ENCODE measurements around the gene NXNL1. TPM values are rescaled to one million over a fixed set of nuclear protein-coding genes. Genes with fewer than 3 reads are reported as not detected.

The NXNL1 gene
- total RNA-seq, 4 donors from 2014 or later: not detected

- 6% methylated on average over 12 of the region's 25 CpGs; no CpG with 5 or more reads in 1 of the 2 donors for WGBS, 2 donors (ENCODE audit: low coverage in 1 of 2)
- intact Hi-C loops (cut with DNase I; ENCODE audit: low total_unique reads) (no loop called here), in situ Hi-C loops (cut with MboI; ENCODE audit: low pct_ligation_motif_present in 1 of 4, low pct_unique_long_range_greater_than_20kb in 1 of 4, low sequenced_read_pairs in 3 of 4) (no loop called here)
- H3K9me3 ChIP-seq: no peaks in the 10 kb centered on the region
- peak overlapping the region; percentile 68 to 83 (median 76) for H3K27ac ChIP-seq
- H3K36me3 ChIP-seq: no peaks in the 10 kb centered on the region
- TF ChIP-seq CTCF (IDR thresholded peaks at IDR 0.05) (peak in 1 of 5 experiments; percentile 9), EP300 (IDR thresholded peaks at IDR 0.05; ENCODE audit: low read depth) (no peak)
- peak overlapping the region; percentile 67 to 88 (median 82) for H3K4me3 ChIP-seq
- peaks cover 0 to 15% (median 11%) of the 10 kb centered on the region in 4 donors for H3K4me1 ChIP-seq
- no peaks in the 10 kb centered on the region for H3K27me3 ChIP-seq
- peak; percentile 51 for DNase-seq
These were observed 40.2 kb downstream of the NXNL1 start for GRCh38 chr19:17420475-17420924.

- intact Hi-C loops (cut with DNase I; ENCODE audit: low total_unique reads) (no loop called here), in situ Hi-C loops (cut with MboI; ENCODE audit: low pct_ligation_motif_present in 1 of 4, low pct_unique_long_range_greater_than_20kb in 1 of 4, low sequenced_read_pairs in 3 of 4) (no loop called here)
- H3K27me3 ChIP-seq: no peaks in the 10 kb centered on the region
- H3K9me3 ChIP-seq: no peaks in the 10 kb centered on the region
- WGBS, 2 donors (ENCODE audit: low coverage in 1 of 2): 0% methylated on average over 54 of the region's 85 CpGs; no CpG with 5 or more reads in 1 of the 2 donors
- H3K27ac ChIP-seq: peak within 1 kb of the TSS; percentile 68 to 92 (median 82)
- DNase-seq: peak; percentile 97
- peak within 1 kb of the TSS; percentile 67 to 88 (median 82) for H3K4me3 ChIP-seq
- H3K36me3 ChIP-seq: no peaks in the 10 kb centered on the region
- TF ChIP-seq POLR2A (IDR thresholded peaks at IDR 0.05) (no peak), POLR2AphosphoS5 (IDR thresholded peaks at IDR 0.05) (peak; percentile 61 to 70 (median 68))
- peaks cover 0 to 12% (median 11%) of the 10 kb centered on the region in 4 donors for H3K4me1 ChIP-seq
These were observed 40.9 kb downstream of the NXNL1 start, which contains the start of gene MVB12A for GRCh38 chr19:17419621-17420474. MVB12A (plus strand) TSS chr19:17420047; CDS start chr19:17420136, 89 bp downstream.

- TF ChIP-seq CTCF (IDR thresholded peaks at IDR 0.05): no peak
- no peak for TF ChIP-seq EP300 (IDR thresholded peaks at IDR 0.05; ENCODE audit: low read depth)
- TF ChIP-seq POLR2A (IDR thresholded peaks at IDR 0.05): no peak
- no peak for TF ChIP-seq POLR2AphosphoS5 (IDR thresholded peaks at IDR 0.05)
- Histone ChIP-seq H3K4me3 (peak overlapping the region; percentile 25 to 87 (median 56)), H3K9me3 (no peaks in the 10 kb centered on the region), H3K27me3 (no peaks in the 10 kb centered on the region), H3K27ac (peak overlapping the region; percentile 68 to 92 (median 80)), H3K36me3 (no peaks in the 10 kb centered on the region), H3K4me1 (peaks cover 0 to 12% (median 11%) of the 10 kb centered on the region in 4 donors)
- intact Hi-C loops (cut with DNase I; ENCODE audit: low total_unique reads): no loop called here
- WGBS, 2 donors (ENCODE audit: low coverage in 1 of 2): 11 to 22% methylated on average over 6 to 8 of the region's 8 CpGs
- no peak for DNase-seq
- in situ Hi-C loops (cut with MboI; ENCODE audit: low pct_ligation_motif_present in 1 of 4, low pct_unique_long_range_greater_than_20kb in 1 of 4, low sequenced_read_pairs in 3 of 4): no loop called here
These were observed 41.5 kb downstream of the NXNL1 start for GRCh38 chr19:17419154-17419620.

GRCh38 chr19:17418710-17419109, 42.0 kb downstream of the NXNL1 start:
- peak overlapping the region in 2 of 4 donors; percentile 78 to 87 for H3K4me3 ChIP-seq
- H3K27me3 ChIP-seq: no peaks in the 10 kb centered on the region
- no peaks in the 10 kb centered on the region for H3K36me3 ChIP-seq
- in situ Hi-C loops (cut with MboI; ENCODE audit: low pct_ligation_motif_present in 1 of 4, low pct_unique_long_range_greater_than_20kb in 1 of 4, low sequenced_read_pairs in 3 of 4) (no loop called here), intact Hi-C loops (cut with DNase I; ENCODE audit: low total_unique reads) (no loop called here)
- H3K9me3 ChIP-seq: no peaks in the 10 kb centered on the region
- H3K4me1 ChIP-seq: peaks cover 0 to 12% (median 11%) of the 10 kb centered on the region in 4 donors
- WGBS, 2 donors (ENCODE audit: low coverage in 1 of 2): 57 to 61% methylated on average over 3 of the region's 3 CpGs
- no peak for DNase-seq
- H3K27ac ChIP-seq: peak overlapping the region in 1 of 4 donors; percentile 92
- TF ChIP-seq POLR2AphosphoS5 (IDR thresholded peaks at IDR 0.05): no peak
- no peak for TF ChIP-seq POLR2A (IDR thresholded peaks at IDR 0.05)

GRCh38 chr19:17415121-17415520, 45.6 kb downstream of the NXNL1 start:
- no peaks in the 10 kb centered on the region for H3K36me3 ChIP-seq
- 72 to 84% methylated on average over 6 of the region's 6 CpGs for WGBS, 2 donors (ENCODE audit: low coverage in 1 of 2)
- in situ Hi-C loops (cut with MboI; ENCODE audit: low pct_ligation_motif_present in 1 of 4, low pct_unique_long_range_greater_than_20kb in 1 of 4, low sequenced_read_pairs in 3 of 4): no loop called here

More at GRCh38 chr19:17415121-17415520, 45.6 kb downstream of the NXNL1 start:
- H3K4me1 ChIP-seq: peaks cover 0 to 23% (median 8%) of the 10 kb centered on the region in 4 donors
- no peak overlapping the region for H3K27ac ChIP-seq
- H3K4me3 ChIP-seq: no peak overlapping the region
- no peak for DNase-seq
- intact Hi-C loops (cut with DNase I; ENCODE audit: low total_unique reads): no loop called here
- H3K9me3 ChIP-seq: no peaks in the 10 kb centered on the region
- no peaks in the 10 kb centered on the region for H3K27me3 ChIP-seq
- no peak for TF ChIP-seq EP300 (IDR thresholded peaks at IDR 0.05; ENCODE audit: low read depth)
- TF ChIP-seq CTCF (IDR thresholded peaks at IDR 0.05): no peak
- no peak for TF ChIP-seq POLR2AphosphoS5 (IDR thresholded peaks at IDR 0.05)
- no peak for TF ChIP-seq POLR2A (IDR thresholded peaks at IDR 0.05)

All from transverse colon (tissue), 4 donors.